ENCODE measurements around the gene SRPK2.

DNA sequence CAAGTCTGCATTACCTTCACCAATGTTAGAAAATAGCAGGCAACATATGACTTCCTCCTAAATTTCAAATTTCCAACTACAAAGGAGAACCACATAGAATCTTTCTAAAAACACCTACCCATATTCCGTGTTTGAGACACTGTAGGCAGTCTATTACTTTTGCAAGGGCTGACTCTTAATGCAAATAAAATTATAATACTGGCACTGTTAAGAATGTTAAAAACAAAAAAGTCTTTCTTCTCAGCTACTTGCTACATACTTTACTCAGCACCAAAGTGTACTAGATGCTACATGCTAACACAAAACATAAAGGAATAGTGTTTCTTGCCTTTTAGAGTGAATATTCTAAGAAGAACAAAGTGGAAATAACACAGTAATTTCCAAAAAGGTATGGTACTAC is 65.4 kb downstream of the SRPK2 start:
- TF ChIP-seq, protein P1, sequence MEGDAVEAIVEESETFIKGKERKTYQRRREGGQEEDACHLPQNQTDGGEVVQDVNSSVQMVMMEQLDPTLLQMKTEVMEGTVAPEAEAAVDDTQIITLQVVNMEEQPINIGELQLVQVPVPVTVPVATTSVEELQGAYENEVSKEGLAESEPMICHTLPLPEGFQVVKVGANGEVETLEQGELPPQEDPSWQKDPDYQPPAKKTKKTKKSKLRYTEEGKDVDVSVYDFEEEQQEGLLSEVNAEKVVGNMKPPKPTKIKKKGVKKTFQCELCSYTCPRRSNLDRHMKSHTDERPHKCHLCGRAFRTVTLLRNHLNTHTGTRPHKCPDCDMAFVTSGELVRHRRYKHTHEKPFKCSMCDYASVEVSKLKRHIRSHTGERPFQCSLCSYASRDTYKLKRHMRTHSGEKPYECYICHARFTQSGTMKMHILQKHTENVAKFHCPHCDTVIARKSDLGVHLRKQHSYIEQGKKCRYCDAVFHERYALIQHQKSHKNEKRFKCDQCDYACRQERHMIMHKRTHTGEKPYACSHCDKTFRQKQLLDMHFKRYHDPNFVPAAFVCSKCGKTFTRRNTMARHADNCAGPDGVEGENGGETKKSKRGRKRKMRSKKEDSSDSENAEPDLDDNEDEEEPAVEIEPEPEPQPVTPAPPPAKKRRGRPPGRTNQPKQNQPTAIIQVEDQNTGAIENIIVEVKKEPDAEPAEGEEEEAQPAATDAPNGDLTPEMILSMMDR (IDR thresholded peaks at IDR 0.05), result no peak
- TF ChIP-seq POLR2A (IDR thresholded peaks at IDR 0.05), result no peak
